A673 (cell line): ENCODE results near the gene TCF7L1. TPM values are rescaled to one million over a fixed set of nuclear protein-coding genes. Genes with fewer than 3 reads are reported as not detected.

Source experiments
- BruUV-seq: library from RNA; stranded (reverse); fragments of 400-500 nt; replicated peaks from 2 replicates; lab custom pipeline; 2021; lab: Mats Ljungman, UMichigan
- CTCF ChIA-PET: fragments of 300-600 bp; sonication (Branson Sonifier 250); formaldehyde crosslinking; loops from one replicate; lab custom pipeline; 2022; ENCODE audit warnings: antibody characterized with exemption; lab: Charles Lee
- POLR2A ChIA-PET: fragments of 300-600 bp; sonication (Branson Sonifier 250); formaldehyde crosslinking; loops from one replicate; lab custom pipeline; 2022; ENCODE audit warnings: antibody characterized with exemption; ENCODE audit not compliant: low non-redundant PET; lab: Charles Lee
- DNase-seq: peaks from one replicate; pipeline ENCODE4 v3.0.0-alpha.2; 2015; ENCODE audit warnings: low spot score
- H3K27ac ChIP-seq: fragments of 200-600 bp; sonication (generic); 2 replicates; pipeline ENCODE4 v1.5.1; 2016; ENCODE audit warnings: mixed run types, low read depth, mild to moderate bottlenecking, mixed read lengths, antibody characterized with exemption, low read length; ENCODE audit not compliant: poor library complexity, severe bottlenecking
- H3K27me3 ChIP-seq: fragments of 200-600 bp; sonication (generic); replicated peaks from 2 replicates; pipeline ENCODE4 v1.6.1; 2017; ENCODE audit warnings: mixed run types, low read depth, mild to moderate bottlenecking, mixed read lengths, antibody characterized with exemption, low read length; ENCODE audit not compliant: insufficient read depth, poor library complexity
- H3K36me3 ChIP-seq: fragments of 200-600 bp; sonication (generic); 2 replicates; pipeline ENCODE4 v1.6.1; 2016; ENCODE audit warnings: mixed run types, mild to moderate bottlenecking, mixed read lengths, antibody characterized with exemption, low read length; ENCODE audit not compliant: insufficient read depth, poor library complexity, severe bottlenecking
- H3K4me1 ChIP-seq: fragments of 200-600 bp; sonication (generic); 2 replicates; pipeline ENCODE4 v1.6.1; 2017; ENCODE audit warnings: mixed run types, mild to moderate bottlenecking, mixed read lengths, antibody characterized with exemption, low read length; ENCODE audit not compliant: insufficient read depth, poor library complexity, severe bottlenecking
- H3K4me3 ChIP-seq: fragments of 200-600 bp; sonication (generic); 2 replicates; pipeline ENCODE4 v1.5.1; 2016; ENCODE audit warnings: low read depth, mixed run types, mild to moderate bottlenecking, mixed read lengths, low read length; ENCODE audit not compliant: poor library complexity, severe bottlenecking
- H3K9me3 ChIP-seq: fragments of 200-600 bp; sonication (generic); 2 replicates; pipeline ENCODE4 v1.6.1; 2016; ENCODE audit warnings: mixed run types, low read depth, mild to moderate bottlenecking, mixed read lengths, antibody characterized with exemption, low read length; ENCODE audit not compliant: poor library complexity, severe bottlenecking
- EZH2 ChIP-seq: fragments of 200-600 bp; sonication (generic); IDR thresholded peaks from 2 replicates; pipeline ENCODE4 v1.6.1; 2017; ENCODE audit warnings: borderline replicate concordance, low read depth, mild to moderate bottlenecking, mixed read lengths, antibody characterized with exemption, low read length; ENCODE audit not compliant: poor library complexity, severe bottlenecking
- intact Hi-C: fragments of 100-400 bp; cut with micrococcal nuclease; formaldehyde crosslinking; loops from one replicate; pipeline ENCODE4 v1.10.0; 2022; ENCODE audit not compliant: unreplicated experiment
- total RNA-seq: library from RNA; stranded (reverse); gene quantifications from 2 replicates; pipeline ENCODE4 v1.2.3, GENCODE V29; 2021
- TF ChIP-seq, protein P1 (sequence below): fragments of 300-800, 200-600 bp; sonication (generic); conservative IDR thresholded peaks from 2 replicates; pipeline ENCODE4 v1.5.1; 2017; ENCODE audit warnings: low read depth, mild to moderate bottlenecking, antibody characterized with exemption, low read length, moderate library complexity, mixed read lengths

TCF7L1 gene
- total RNA-seq, 1 experiment from 2014 or later, result 21.9 TPM

DNA sequence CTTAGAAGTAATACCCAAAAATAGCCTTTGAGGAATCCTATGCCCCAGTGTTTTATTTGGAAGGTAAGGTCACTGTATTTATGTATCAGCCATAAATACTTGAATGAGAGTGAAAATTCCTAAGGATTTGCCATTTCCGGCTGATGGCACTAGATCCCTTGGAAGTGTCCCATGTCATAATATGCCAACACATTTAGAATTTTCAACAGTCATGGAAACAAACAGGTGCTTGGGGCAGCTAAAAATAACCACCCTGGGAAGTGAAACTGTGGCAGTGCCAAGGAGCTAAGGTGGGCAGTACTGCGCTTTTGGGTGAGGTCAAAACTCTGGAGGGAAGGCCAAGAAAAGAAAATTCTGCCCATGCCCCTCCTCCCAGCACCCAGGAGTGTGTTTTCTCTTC, 80.2 kb downstream of the TCF7L1 start:
- ChIA-PET CTCF (no interaction called here), POLR2A (no interaction called here)
- H3K27ac ChIP-seq, result no peak overlapping the region
- no peaks in the 10 kb centered on the region for H3K27me3 ChIP-seq
- H3K4me3 ChIP-seq, result no peak overlapping the region
- BruUV-seq, result no TSS peak
- TF ChIP-seq, protein P1, sequence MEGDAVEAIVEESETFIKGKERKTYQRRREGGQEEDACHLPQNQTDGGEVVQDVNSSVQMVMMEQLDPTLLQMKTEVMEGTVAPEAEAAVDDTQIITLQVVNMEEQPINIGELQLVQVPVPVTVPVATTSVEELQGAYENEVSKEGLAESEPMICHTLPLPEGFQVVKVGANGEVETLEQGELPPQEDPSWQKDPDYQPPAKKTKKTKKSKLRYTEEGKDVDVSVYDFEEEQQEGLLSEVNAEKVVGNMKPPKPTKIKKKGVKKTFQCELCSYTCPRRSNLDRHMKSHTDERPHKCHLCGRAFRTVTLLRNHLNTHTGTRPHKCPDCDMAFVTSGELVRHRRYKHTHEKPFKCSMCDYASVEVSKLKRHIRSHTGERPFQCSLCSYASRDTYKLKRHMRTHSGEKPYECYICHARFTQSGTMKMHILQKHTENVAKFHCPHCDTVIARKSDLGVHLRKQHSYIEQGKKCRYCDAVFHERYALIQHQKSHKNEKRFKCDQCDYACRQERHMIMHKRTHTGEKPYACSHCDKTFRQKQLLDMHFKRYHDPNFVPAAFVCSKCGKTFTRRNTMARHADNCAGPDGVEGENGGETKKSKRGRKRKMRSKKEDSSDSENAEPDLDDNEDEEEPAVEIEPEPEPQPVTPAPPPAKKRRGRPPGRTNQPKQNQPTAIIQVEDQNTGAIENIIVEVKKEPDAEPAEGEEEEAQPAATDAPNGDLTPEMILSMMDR, result no peak
- TF ChIP-seq EZH2, result no peak
- DNase-seq, result no peak
- H3K36me3 ChIP-seq, result no peaks in the 10 kb centered on the region
- no peaks in the 10 kb centered on the region for H3K9me3 ChIP-seq
- H3K4me1 ChIP-seq, result peaks cover 52% of the 10 kb centered on the region
- intact Hi-C loops, result no loop called here

DNA sequence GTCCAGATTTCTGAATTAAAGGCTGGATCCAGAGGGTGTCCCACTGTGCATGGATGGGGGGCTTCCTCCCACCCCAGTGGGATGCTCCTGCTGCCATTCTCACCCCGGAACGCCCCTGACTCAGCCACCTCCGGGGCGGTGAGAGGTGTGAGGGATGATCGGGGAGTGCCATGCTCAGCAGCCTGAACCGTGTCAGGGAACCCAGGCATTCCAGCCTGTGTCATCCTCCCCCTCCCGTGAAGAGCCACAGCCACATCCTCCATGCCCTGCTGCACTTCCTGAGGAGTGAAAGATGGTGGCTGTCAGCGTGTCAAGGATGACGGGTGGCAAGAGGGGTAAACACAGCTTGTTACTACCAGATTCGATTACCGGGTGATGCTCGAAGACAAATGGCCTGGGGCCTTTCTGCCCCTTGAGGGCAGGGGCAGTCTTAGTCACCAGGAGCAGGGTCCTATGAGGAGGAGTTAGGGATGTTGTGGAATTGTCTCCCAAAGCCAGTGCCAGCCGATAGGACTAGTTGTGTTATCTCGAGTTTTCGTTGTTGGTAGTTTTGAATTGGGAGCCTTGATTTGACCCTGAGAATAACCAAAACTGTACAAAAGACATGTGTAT, 80.8 kb downstream of the TCF7L1 start:
- no peaks in the 10 kb centered on the region for H3K27me3 ChIP-seq
- H3K36me3 ChIP-seq, result no peaks in the 10 kb centered on the region
- no peak overlapping the region for H3K27ac ChIP-seq
- intact Hi-C loops, result loop anchor here (2.0 kb wide), 1 partner anchor 81 kb away; the partner anchor contains the start of gene TCF7L1
- ChIA-PET POLR2A (no interaction called here), CTCF (no interaction called here)
- DNase-seq, result peak; percentile 15
- BruUV-seq, result no TSS peak
- H3K4me1 ChIP-seq, result peaks cover 52% of the 10 kb centered on the region
- TF ChIP-seq, protein P1, result no peak
- no peak for TF ChIP-seq EZH2
- no peaks in the 10 kb centered on the region for H3K9me3 ChIP-seq
- no peak overlapping the region for H3K4me3 ChIP-seq

DNA sequence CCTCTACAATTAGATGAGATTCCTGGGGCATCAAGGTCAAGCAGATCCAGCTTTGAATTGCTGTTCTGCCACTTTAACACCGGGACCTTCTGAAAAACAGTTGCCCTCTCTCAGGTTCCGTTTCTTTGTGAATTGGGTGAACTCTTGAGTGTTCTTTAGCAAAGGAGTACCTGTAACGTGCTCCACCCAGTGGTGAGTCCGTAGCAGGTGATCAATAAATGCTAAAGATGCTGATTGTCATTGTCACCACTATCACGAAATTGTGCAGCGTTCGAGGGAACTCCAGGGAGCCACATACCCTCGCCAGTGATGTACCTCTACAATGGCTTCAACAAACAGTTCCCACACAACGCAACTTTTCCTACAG, 81.9 kb downstream of the TCF7L1 start:
- Histone ChIP-seq H3K27ac (peak overlapping the region; percentile 61), H3K36me3 (no peaks in the 10 kb centered on the region), H3K27me3 (no peaks in the 10 kb centered on the region), H3K4me1 (peaks cover 48% of the 10 kb centered on the region), H3K4me3 (no peak overlapping the region), H3K9me3 (no peaks in the 10 kb centered on the region)
- TF ChIP-seq EZH2, result no peak
- TF ChIP-seq, protein P1, result 0 out of 2 replicates have a peak, but pooled peaks have one; percentile 17
- ChIA-PET CTCF (interaction anchor here (0.6 to 1.4 kb wide), 3 partner anchors 29 to 82 kb away, joined by 3 to 16 read pairs (median 5); partner anchors contain the start of gene TCF7L1), POLR2A (interaction anchor here (0.6 kb wide), 2 partner anchors 31 to 242 kb away, joined by 3 to 12 read pairs; no protein-coding TSS in a partner anchor)
- no TSS peak for BruUV-seq
- intact Hi-C loops, result loop anchor here (2.0 kb wide), 1 partner anchor 82 kb away; the partner anchor contains the start of gene TCF7L1
- no peak for DNase-seq
